Panc1 (cell line): ENCODE data around the gene NOL7. TPM values are rescaled to one million over a fixed set of nuclear protein-coding genes. Genes with fewer than 3 reads are reported as not detected.

Source experiments
- ATAC-seq: fragments of 200-7000 bp; cut with Tn5 transposase; 2 replicates; pipeline ENCODE4 v1.9.1; 2020; ENCODE audit warnings: mild to moderate bottlenecking, moderate library complexity
- BruUV-seq: library from RNA; stranded (reverse); fragments of 400-500 nt; replicated peaks from 2 replicates; lab custom pipeline; 2021; lab: Mats Ljungman, UMichigan
- CTCF ChIA-PET: fragments of 300-600 bp; sonication (Branson Sonifier 250); formaldehyde crosslinking; loops from one replicate; lab custom pipeline; 2022; ENCODE audit warnings: antibody characterized with exemption; lab: Charles Lee
- POLR2A ChIA-PET: fragments of 300-600 bp; sonication (Branson Sonifier 250); formaldehyde crosslinking; loops from one replicate; lab custom pipeline; 2022; ENCODE audit warnings: antibody characterized with exemption; lab: Charles Lee
- DNase-seq: peaks from one replicate; pipeline ENCODE4 v3.0.0-alpha.2; 2010; ENCODE audit warnings: low read depth, low spot score
- H3K27ac ChIP-seq: 2 replicates; pipeline ENCODE4 v1.5.1; 2011; ENCODE audit warnings: mild to moderate bottlenecking, low read length, inconsistent platforms
- H3K27me3 ChIP-seq: fragments of 200-500 bp; sonication (Bioruptor generic); 2 replicates; pipeline ENCODE4 v1.6.0; 2014; ENCODE audit warnings: low read length, inconsistent platforms; ENCODE audit not compliant: control insufficient read depth, insufficient read depth
- H3K36me3 ChIP-seq: fragments of 200-500 bp; sonication (Bioruptor generic); 2 replicates; pipeline ENCODE4 v1.5.1; 2014; ENCODE audit warnings: inconsistent platforms, mild to moderate bottlenecking, low read length, moderate library complexity; ENCODE audit not compliant: control insufficient read depth, insufficient read depth
- H3K4me1 ChIP-seq: 2 replicates; pipeline ENCODE4 v1.5.1; 2011; ENCODE audit warnings: inconsistent platforms, mild to moderate bottlenecking, low read length, moderate library complexity; ENCODE audit not compliant: control insufficient read depth, insufficient read depth
- H3K4me3 ChIP-seq, 2 experiments: 2 replicates each; pipeline ENCODE4 v1.5.1; 2011 to 2012; ENCODE audit warnings: low read depth in 2 of 2, low read length in 2 of 2, mild to moderate bottlenecking in 2 of 2, inconsistent platforms in 1 of 2, moderate library complexity in 1 of 2
- H3K9me3 ChIP-seq: fragments of 200-500 bp; sonication (Bioruptor generic); 2 replicates; pipeline ENCODE4 v1.5.1; 2014; ENCODE audit warnings: low read depth, mild to moderate bottlenecking, inconsistent platforms, low read length, moderate library complexity; ENCODE audit not compliant: control insufficient read depth, insufficient read depth
- CTCF ChIP-seq: fragments of 450-650 bp; IDR thresholded peaks from 2 replicates; pipeline ENCODE4 v1.5.1; 2017; ENCODE audit warnings: mild to moderate bottlenecking
- POLR2AphosphoS5 ChIP-seq: IDR thresholded peaks from 2 replicates; pipeline ENCODE4 v1.6.1; 2012; ENCODE audit warnings: mild to moderate bottlenecking, low read depth, low read length, moderate library complexity
- SIN3A ChIP-seq: IDR thresholded peaks from 2 replicates; pipeline ENCODE4 v1.6.1; 2012; ENCODE audit warnings: low read depth, mild to moderate bottlenecking, low read length, moderate library complexity, borderline replicate concordance; ENCODE audit not compliant: insufficient read depth
- TCF7L2 ChIP-seq: IDR thresholded peaks from 2 replicates; pipeline ENCODE4 v1.6.1; 2011; ENCODE audit warnings: mild to moderate bottlenecking, low read depth, low read length, inconsistent platforms
- in situ Hi-C: cut with HindIII; loops from 2 replicates; pipeline ENCODE4 v1.10.0; 2016; ENCODE audit warnings: low sequenced_read_pairs, low pct_unique_long_range_greater_than_20kb
- intact Hi-C: fragments of 100-400 bp; cut with micrococcal nuclease; formaldehyde crosslinking; loops from one replicate; pipeline ENCODE4 v1.10.0; 2022; ENCODE audit not compliant: unreplicated experiment
- total RNA-seq: library from RNA; stranded (reverse); gene quantifications from one replicate; pipeline ENCODE4 v1.2.1, GENCODE V29; 2021; ENCODE audit not compliant: unreplicated experiment
- TF ChIP-seq, protein P1 (sequence below), 2 experiments: IDR thresholded peaks; 2 replicates each; pipeline ENCODE4 v1.6.1; 2011 to 2012; ENCODE audit warnings: low read depth in 2 of 2, control low read depth in 1 of 2, low read length in 1 of 2, mild to moderate bottlenecking in 1 of 2, moderate library complexity in 1 of 2; ENCODE audit not compliant: insufficient read depth in 1 of 2

Gene NOL7
- total RNA-seq, 1 experiment from 2014 or later = 74.4 TPM

GRCh38 chr6:13586603-13587542, 28.3 kb upstream of the NOL7 start:
- DNase-seq = no peak
- ATAC-seq = no peak
- Histone ChIP-seq H3K27me3 (no peaks in the 10 kb centered on the region), H3K4me1 (no peaks in the 10 kb centered on the region), H3K4me3 (no peak overlapping the region), H3K36me3 (no peaks in the 10 kb centered on the region; the same call in 1 of the 2 replicates), H3K9me3 (no peaks in the 10 kb centered on the region), H3K27ac (no peak overlapping the region)
- in situ Hi-C loops (no loop called here), intact Hi-C loops (no loop called here)
- CTCF ChIA-PET = no interaction called here
- no TSS peak for BruUV-seq
- POLR2A ChIA-PET = no interaction called here
- TF ChIP-seq CTCF (no peak), TCF7L2 (no peak), SIN3A (no peak), POLR2AphosphoS5 (no peak)
- TF ChIP-seq, protein P1, sequence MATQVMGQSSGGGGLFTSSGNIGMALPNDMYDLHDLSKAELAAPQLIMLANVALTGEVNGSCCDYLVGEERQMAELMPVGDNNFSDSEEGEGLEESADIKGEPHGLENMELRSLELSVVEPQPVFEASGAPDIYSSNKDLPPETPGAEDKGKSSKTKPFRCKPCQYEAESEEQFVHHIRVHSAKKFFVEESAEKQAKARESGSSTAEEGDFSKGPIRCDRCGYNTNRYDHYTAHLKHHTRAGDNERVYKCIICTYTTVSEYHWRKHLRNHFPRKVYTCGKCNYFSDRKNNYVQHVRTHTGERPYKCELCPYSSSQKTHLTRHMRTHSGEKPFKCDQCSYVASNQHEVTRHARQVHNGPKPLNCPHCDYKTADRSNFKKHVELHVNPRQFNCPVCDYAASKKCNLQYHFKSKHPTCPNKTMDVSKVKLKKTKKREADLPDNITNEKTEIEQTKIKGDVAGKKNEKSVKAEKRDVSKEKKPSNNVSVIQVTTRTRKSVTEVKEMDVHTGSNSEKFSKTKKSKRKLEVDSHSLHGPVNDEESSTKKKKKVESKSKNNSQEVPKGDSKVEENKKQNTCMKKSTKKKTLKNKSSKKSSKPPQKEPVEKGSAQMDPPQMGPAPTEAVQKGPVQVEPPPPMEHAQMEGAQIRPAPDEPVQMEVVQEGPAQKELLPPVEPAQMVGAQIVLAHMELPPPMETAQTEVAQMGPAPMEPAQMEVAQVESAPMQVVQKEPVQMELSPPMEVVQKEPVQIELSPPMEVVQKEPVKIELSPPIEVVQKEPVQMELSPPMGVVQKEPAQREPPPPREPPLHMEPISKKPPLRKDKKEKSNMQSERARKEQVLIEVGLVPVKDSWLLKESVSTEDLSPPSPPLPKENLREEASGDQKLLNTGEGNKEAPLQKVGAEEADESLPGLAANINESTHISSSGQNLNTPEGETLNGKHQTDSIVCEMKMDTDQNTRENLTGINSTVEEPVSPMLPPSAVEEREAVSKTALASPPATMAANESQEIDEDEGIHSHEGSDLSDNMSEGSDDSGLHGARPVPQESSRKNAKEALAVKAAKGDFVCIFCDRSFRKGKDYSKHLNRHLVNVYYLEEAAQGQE (IDR thresholded peaks at IDR 0.05; ENCODE audit: insufficient read depth in 1 of 2, low read depth in 2 of 2, low read length in 1 of 2) = no peak

- Histone ChIP-seq H3K4me3 (no peak overlapping the region), H3K9me3 (no peaks in the 10 kb centered on the region), H3K27ac (no peak overlapping the region), H3K27me3 (no peaks in the 10 kb centered on the region), H3K36me3 (no peaks in the 10 kb centered on the region), H3K4me1 (no peaks in the 10 kb centered on the region)
- TF ChIP-seq SIN3A (no peak), CTCF (no peak), POLR2AphosphoS5 (no peak), TCF7L2 (no peak)
- TF ChIP-seq, protein P1 (IDR thresholded peaks at IDR 0.05; ENCODE audit: insufficient read depth in 1 of 2, low read depth in 2 of 2, low read length in 1 of 2) = no peak
- BruUV-seq = no TSS peak
- ChIA-PET CTCF (no interaction called here), POLR2A (no interaction called here)
- in situ Hi-C loops (no loop called here), intact Hi-C loops (no loop called here)
- ATAC-seq (no peak), DNase-seq (no peak)
These were observed 25.3 kb upstream of the NOL7 start for GRCh38 chr6:13589801-13590200.
